Measurements from ENCODE around the gene WNT10A. TPM values are rescaled to one million over a fixed set of nuclear protein-coding genes. Genes with fewer than 3 reads are reported as not detected.

The WNT10A gene
- 0.46 TPM for total RNA-seq

GRCh38 chr2:218880102-218880858 is at the start of gene WNT10A:
TSS of gene WNT10A (plus strand) at chr2:218880852. CDS start at chr2:218880996, 144 bp downstream.

GRCh38 chr2:218831378-218831990 is 49.2 kb upstream of the WNT10A start, which contains the start of gene PRKAG3:
TSS of gene PRKAG3 (minus strand) at chr2:218831803.

GRCh38 chr2:218859556-218859987 is 21.1 kb upstream of the WNT10A start, which contains the start of gene WNT6:
TSS of gene WNT6 (plus strand) at chr2:218859805. CDS start at chr2:218860038, 233 bp downstream.

Small RNA genes lying within 50 kb of the gene (small RNA-seq; reads per million reads assigned to genes)
- gene RNU6-642P = not detected

Other genes starting within 250 kb of the WNT10A start
- gene ZNF142, start 221.2 kb upstream of the WNT10A start, total RNA-seq = 15.5 TPM
- gene BCS1L, start 221.2 kb upstream of the WNT10A start, total RNA-seq = 26.5 TPM
- 27.9 TPM for gene RNF25, start 208.8 kb upstream of the WNT10A start, total RNA-seq
- 34.1 TPM for gene STK36, start 208.8 kb upstream of the WNT10A start, total RNA-seq
- 17.5 TPM for gene TTLL4, start 170.0 kb upstream of the WNT10A start, total RNA-seq
- gene CYP27A1, start 98.7 kb upstream of the WNT10A start, total RNA-seq = 5.8 TPM
- gene PRKAG3, start 49.0 kb upstream of the WNT10A start, total RNA-seq = not detected
- gene WNT6, start 21.0 kb upstream of the WNT10A start, total RNA-seq = 0.23 TPM
- 13.4 TPM for gene CDK5R2, start 78.8 kb downstream of the WNT10A start, total RNA-seq
- gene FEV, start 104.3 kb downstream of the WNT10A start, total RNA-seq = not detected
- gene CRYBA2, start 112.6 kb downstream of the WNT10A start, total RNA-seq = not detected
- gene CFAP65, start 160.7 kb downstream of the WNT10A start, total RNA-seq = 2.3 TPM
- 0.69 TPM for gene IHH, start 180.1 kb downstream of the WNT10A start, total RNA-seq